HG02623 (cell line): ENCODE measurements around the gene SMAD3.

Source experiments
- ATAC-seq: cut with Tn5 transposase; IDR thresholded peaks from one replicate; pipeline ENCODE4 v1.9.1; 2021; ENCODE audit warnings: moderate library complexity; ENCODE audit not compliant: unreplicated experiment

The SMAD3 gene

GRCh38 chr15:67080118-67080899 is 14.9 kb downstream of the SMAD3 start:
- no peak for ATAC-seq

GRCh38 chr15:67080900-67081431 is 15.6 kb downstream of the SMAD3 start:
- ATAC-seq: peak; percentile 42

- no peak for ATAC-seq
These were observed 16.7 kb downstream of the SMAD3 start for GRCh38 chr15:67082007-67082536.

- ATAC-seq: no peak
These were observed 17.8 kb downstream of the SMAD3 start for GRCh38 chr15:67083135-67083762.

- ATAC-seq: no peak
These were observed 19.2 kb downstream of the SMAD3 start for GRCh38 chr15:67084561-67084960.

- ATAC-seq: no peak
These were observed 19.9 kb downstream of the SMAD3 start for GRCh38 chr15:67085237-67085817.

- ATAC-seq: peak; percentile 40
These were observed 20.6 kb downstream of the SMAD3 start for GRCh38 chr15:67085818-67086636.

- no peak for ATAC-seq
These were observed 21.2 kb downstream of the SMAD3 start for GRCh38 chr15:67086637-67086914.

- ATAC-seq: no peak
These were observed 22.2 kb downstream of the SMAD3 start for GRCh38 chr15:67087507-67088172.

GRCh38 chr15:67089217-67090193 is 24.1 kb downstream of the SMAD3 start:
- no peak for ATAC-seq

- ATAC-seq: no peak
These were observed 25.1 kb downstream of the SMAD3 start for GRCh38 chr15:67090297-67091070.

GRCh38 chr15:67091071-67091979 is 25.9 kb downstream of the SMAD3 start:
- ATAC-seq: peak; percentile 59

GRCh38 chr15:67091980-67092677 is 26.7 kb downstream of the SMAD3 start:
- no peak for ATAC-seq

- ATAC-seq: no peak
These were observed 27.5 kb downstream of the SMAD3 start for GRCh38 chr15:67092752-67093503.

GRCh38 chr15:67093504-67093862 is 28.1 kb downstream of the SMAD3 start:
- ATAC-seq: no peak
